SHP77 treated with DMSO at 0.1 percent for 48 hours (cell line): ENCODE results near the gene NDFIP2.

Experiments used
- DNase-seq: peaks from one replicate; lab custom pipeline; 2025; lab: John Stamatoyannopoulos, UW

NDFIP2 gene

GRCh38 chr13:79496188-79496587, 15.2 kb downstream of the NDFIP2 start:
- DNase-seq: no peak

- DNase-seq: no peak
Measured at GRCh38 chr13:79497064-79497463, 16.1 kb downstream of the NDFIP2 start.

GRCh38 chr13:79497852-79498251, 16.9 kb downstream of the NDFIP2 start:
- no peak for DNase-seq

GRCh38 chr13:79500829-79501228, 19.9 kb downstream of the NDFIP2 start:
- DNase-seq: no peak

- DNase-seq: no peak
Measured at GRCh38 chr13:79501538-79502232, 20.7 kb downstream of the NDFIP2 start.

- DNase-seq: no peak
Measured at GRCh38 chr13:79502859-79503468, 22.0 kb downstream of the NDFIP2 start.

- no peak for DNase-seq
Measured at GRCh38 chr13:79503473-79504017, 22.6 kb downstream of the NDFIP2 start.

- DNase-seq: no peak
Measured at GRCh38 chr13:79508224-79508961, 27.4 kb downstream of the NDFIP2 start.

- DNase-seq: no peak
Measured at GRCh38 chr13:79511611-79512010, 30.7 kb downstream of the NDFIP2 start.

- DNase-seq: no peak
Measured at GRCh38 chr13:79512950-79513349, 32.0 kb downstream of the NDFIP2 start.

- DNase-seq: no peak
Measured at GRCh38 chr13:79516595-79516994, 35.6 kb downstream of the NDFIP2 start.

GRCh38 chr13:79519255-79519654, 38.3 kb downstream of the NDFIP2 start:
- no peak for DNase-seq

GRCh38 chr13:79522583-79522982, 41.6 kb downstream of the NDFIP2 start:
- no peak for DNase-seq

GRCh38 chr13:79525064-79525857, 44.3 kb downstream of the NDFIP2 start:
- DNase-seq: no peak

GRCh38 chr13:79527698-79528097, 46.7 kb downstream of the NDFIP2 start:
- DNase-seq: no peak

GRCh38 chr13:79528356-79528755, 47.4 kb downstream of the NDFIP2 start:
- DNase-seq: no peak

GRCh38 chr13:79528759-79529191, 47.8 kb downstream of the NDFIP2 start:
- no peak for DNase-seq

GRCh38 chr13:79529817-79530216, 48.9 kb downstream of the NDFIP2 start:
- no peak for DNase-seq

GRCh38 chr13:79530270-79530669, 49.3 kb downstream of the NDFIP2 start:
- DNase-seq: no peak

- no peak for DNase-seq
Measured at GRCh38 chr13:79531542-79532254, 50.7 kb downstream of the NDFIP2 start.

GRCh38 chr13:79532576-79532975, 51.6 kb downstream of the NDFIP2 start:
- no peak for DNase-seq
